Right hindlimb (tissue), 1 donor: ENCODE results near the gene XK.
"Not testable (repeated sequence)": the region's sequence is repeated elsewhere in the genome, so short reads cannot be mapped to it uniquely, and the experiment has no call there.

Source experiments
- DNase-seq: peaks from one replicate; pipeline ENCODE4 v3.0.0-alpha.2; 2018

XK gene

GRCh38 chrX:37759351-37759750 lies 73.8 kb downstream of the XK start:
- DNase-seq, result no peak

DNA sequence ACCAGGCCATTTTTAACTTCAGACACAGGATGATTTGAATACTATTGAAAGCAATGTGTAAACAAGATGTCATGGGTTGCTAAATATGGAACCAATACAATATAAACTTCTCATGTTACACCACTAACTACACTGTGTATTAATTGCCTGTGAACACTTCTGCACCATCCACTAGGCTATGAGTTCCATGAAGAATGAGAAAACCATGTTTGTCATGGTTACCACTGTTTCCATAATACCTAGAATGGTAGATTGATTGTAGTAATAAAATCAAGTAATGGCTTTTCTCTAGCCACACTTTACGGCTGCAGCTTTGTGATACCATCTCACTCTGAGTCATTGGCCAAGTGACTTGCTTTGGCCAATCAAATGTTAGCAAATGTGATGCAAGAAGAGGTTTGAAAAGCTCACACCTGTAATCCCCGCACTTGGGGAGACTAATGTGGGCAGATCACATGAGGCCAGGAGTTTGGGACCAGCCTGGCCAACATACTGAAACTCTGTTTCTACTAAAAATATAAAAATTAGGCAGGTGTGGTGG lies 74.4 kb downstream of the XK start:
- DNase-seq, result no peak

DNA sequence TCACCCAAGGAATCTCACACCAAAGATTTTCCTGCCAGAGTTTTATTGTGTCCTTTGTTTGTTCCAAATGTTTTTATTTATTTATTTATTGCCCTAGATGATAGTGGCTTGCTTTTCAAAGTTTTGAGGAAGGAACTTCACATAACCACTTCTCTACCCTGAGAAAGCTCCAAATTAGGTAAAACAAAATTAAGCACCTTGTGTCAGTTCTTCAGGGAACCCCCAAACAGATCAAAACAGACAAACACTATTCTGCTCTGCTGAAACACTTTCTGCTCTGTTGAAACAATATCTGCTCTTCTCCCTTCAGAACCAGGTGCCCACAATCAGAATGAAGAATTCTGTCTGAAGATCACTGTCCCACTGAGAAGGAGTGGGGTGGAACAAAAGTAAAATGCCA lies 77.8 kb downstream of the XK start:
- no peak for DNase-seq

GRCh38 chrX:37765507-37765906 lies 79.9 kb downstream of the XK start:
- no peak for DNase-seq

DNA sequence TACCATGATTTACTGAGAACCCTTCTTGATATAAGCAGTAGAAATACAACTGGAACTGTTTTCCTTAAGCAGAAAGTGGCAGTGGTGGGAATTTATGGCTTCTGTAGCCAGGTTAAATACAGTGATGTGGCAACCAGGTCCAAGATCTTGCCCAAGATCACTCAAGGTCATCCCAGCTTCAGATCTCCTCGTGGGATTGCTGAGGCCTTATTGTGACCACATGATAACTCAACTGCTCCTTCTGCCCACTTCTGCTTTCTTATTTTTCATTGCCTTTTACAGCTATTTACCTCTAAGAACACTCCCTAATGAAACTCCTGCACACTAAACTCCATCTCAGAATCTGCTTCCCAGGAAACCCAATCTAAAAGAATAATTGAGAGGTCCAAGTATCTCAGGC lies 81.8 kb downstream of the XK start:
- DNase-seq, result no peak

DNA sequence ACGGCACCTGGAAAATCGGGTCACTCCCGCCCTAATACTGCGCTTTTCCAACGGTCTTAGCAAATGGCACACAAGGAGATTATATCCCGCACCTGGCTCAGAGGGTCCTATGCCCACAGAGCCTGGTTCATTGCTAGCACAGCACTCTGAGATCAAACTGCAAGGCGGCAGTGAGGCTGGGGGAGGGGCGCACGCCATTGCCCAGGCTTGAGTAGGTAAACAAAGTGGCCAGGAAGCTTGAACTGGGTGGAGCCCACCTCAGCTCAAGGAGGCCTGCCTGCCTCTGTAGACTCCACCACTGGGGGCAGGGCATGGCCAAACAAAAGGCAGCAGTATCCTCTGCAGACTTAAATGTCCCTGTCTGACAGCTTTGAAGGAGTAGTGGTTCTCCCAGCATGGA lies 83.3 kb downstream of the XK start:
- DNase-seq, result not testable (repeated sequence)

- no peak for DNase-seq
Measured at GRCh38 chrX:37776283-37776986, 90.8 kb downstream of the XK start.

DNA sequence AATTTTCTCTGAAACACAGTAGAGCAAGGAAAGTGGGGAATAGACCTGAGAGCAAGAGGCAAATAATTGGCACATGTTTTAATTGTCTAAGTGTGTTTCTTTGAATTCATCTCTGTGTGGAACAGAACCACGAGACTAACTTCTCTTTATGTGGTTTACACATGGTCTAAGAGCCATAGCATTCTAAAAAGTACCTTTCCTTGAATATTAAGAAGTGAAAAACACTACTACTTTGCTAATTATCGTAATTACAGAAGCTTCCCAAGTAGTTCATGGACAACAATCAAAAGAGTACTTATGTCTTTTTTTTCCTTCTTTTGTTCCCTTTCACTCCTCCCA lies 91.4 kb downstream of the XK start:
- DNase-seq, result no peak

DNA sequence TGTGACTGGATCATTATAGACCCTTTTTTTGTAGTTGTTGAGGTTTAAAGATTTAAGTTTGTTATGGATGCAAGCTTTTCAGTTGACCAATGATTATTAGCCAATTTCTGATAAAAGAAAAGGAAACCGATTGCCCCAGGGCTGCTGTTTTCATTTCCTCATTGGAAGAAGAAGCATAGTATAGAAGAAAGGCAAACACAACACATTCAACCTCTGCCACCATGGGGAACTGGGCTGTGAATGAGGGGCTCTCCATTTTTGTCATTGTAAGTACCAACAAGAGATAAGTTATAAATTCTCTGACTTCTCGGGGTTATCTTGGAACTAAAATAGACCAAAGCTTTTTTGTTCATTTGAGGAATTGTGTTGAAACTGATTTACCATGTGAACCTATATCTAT lies 94.3 kb downstream of the XK start, which contains the start of gene CYBB:
Gene CYBB (plus strand): TSS at position 203 of the 400 bp plus-strand sequence. CDS start 19 bp downstream, at position 222.
- DNase-seq, result no peak

DNA sequence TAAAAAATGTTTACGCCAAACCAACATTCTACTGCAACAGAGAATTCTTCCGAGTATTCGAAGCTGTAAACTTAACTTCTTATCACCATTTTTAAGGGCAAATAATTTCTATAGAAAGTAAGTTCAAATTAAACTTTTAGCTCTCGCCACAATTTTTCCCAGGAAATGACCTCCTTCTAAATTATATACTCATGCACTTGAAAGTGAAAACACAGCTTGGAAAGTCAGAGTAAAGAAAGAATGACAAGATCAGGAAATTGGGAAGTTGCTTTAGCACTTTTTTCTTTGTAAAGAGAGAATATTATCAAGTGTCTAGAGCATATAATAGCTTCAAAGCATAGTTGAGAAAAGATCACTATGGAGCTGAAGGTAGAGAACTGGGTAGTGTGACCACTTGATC lies 95.5 kb downstream of the XK start:
- DNase-seq, result no peak
